Measurements from ENCODE around the gene SLC7A9. TPM values are rescaled to one million over a fixed set of nuclear protein-coding genes. Genes with fewer than 3 reads are reported as not detected.

SLC7A9 gene
- total and polyA plus RNA-seq, 2 donors (not counting 3 experiments of a cell fraction or from before 2014, with no cell fraction given), result 0.06 TPM; not detected in 1

DNA sequence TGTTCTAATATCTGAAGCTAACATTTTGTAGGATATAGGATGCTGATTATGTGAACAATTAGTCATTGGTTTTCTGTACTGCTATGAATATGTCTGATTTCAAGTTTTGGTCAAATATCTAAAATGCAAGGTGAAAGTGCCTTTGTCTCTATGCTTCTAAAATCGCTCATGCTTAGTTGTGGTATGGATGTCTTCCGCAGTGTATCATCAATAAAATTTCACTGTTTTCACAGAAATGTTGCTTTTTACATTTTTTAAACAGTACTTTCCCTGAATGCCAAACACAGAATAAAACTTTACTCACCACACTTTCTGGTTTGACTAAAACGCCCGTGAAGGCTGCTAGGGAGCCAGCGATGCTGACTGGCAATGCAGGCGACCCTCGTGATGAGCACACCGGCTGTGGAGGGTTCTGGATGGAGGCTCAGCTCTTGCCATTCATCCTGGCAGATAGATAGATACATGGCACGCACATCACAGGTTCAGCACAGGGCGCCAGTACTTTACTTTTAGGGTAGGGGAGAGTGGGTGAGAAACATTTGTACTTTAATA lies 40.1 kb downstream of the SLC7A9 start:
- Histone ChIP-seq H3K9me1 (replicated peaks; ENCODE audit: control insufficient read depth, extremely low read depth, insufficient read depth, low read length) (no peaks in the 10 kb centered on the region), H2AFZ (ENCODE audit: low read depth, low read length) (no peak overlapping the region), H3K36me3 (ENCODE audit: control insufficient read depth in 2 of 2, extremely low read depth in 1 of 2, insufficient read depth in 2 of 2, low read length in 2 of 2) (no peaks in the 10 kb centered on the region), H3K9me3 (replicated peaks; ENCODE audit: control insufficient read depth, insufficient read depth, low read length) (no peaks in the 10 kb centered on the region), H3K27me3 (ENCODE audit: control insufficient read depth in 2 of 2, insufficient read depth in 2 of 2, low read length in 2 of 2) (peaks cover 3% of the 10 kb centered on the region in 2 experiments), H3K27ac (ENCODE audit: insufficient read depth, low read depth, low read length) (no peak overlapping the region), H3K9ac (replicated peaks; ENCODE audit: extremely low read depth, insufficient read depth, low read length) (no peak overlapping the region), H3K4me1 (ENCODE audit: control insufficient read depth, extremely low read depth, insufficient read depth, low read length) (no peaks in the 10 kb centered on the region), H4K20me1 (replicated peaks; ENCODE audit: control insufficient read depth, extremely low read depth, insufficient read depth, low read length) (no peaks in the 10 kb centered on the region), H3K4me3 (replicated peaks in 1 of 3; ENCODE audit: insufficient read depth in 1 of 3, low read depth in 1 of 3, low read length in 3 of 3) (no peak overlapping the region), H3K4me2 (ENCODE audit: insufficient read depth, low read length) (no peak overlapping the region), H3K79me2 (ENCODE audit: control insufficient read depth, insufficient read depth, low read length) (no peaks in the 10 kb centered on the region)
- dilution Hi-C loops (cut with MboI; ENCODE audit: extremely low pct_ligation_motif_present, low sequenced_read_pairs) (no loop called here), intact Hi-C loops (cut with micrococcal nuclease) (no loop called here)
- ChIA-PET POLR2A (no interaction called here), CTCF (no interaction called here)
- TF ChIP-seq FOS (IDR thresholded peaks at IDR 0.05; ENCODE audit: borderline replicate concordance, insufficient read depth, low read length), result no peak
- TF ChIP-seq, protein P1, sequence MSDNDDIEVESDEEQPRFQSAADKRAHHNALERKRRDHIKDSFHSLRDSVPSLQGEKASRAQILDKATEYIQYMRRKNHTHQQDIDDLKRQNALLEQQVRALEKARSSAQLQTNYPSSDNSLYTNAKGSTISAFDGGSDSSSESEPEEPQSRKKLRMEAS (IDR thresholded peaks at IDR 0.05; ENCODE audit: insufficient read depth, insufficient read length), result no peak
- no peak for TF ChIP-seq JUN (IDR thresholded peaks at IDR 0.05; ENCODE audit: borderline replicate concordance, insufficient read depth, insufficient read length, low read depth)
- no peak for TF ChIP-seq GATA2 (IDR thresholded peaks at IDR 0.05; ENCODE audit: insufficient read depth, insufficient read length, low read depth, low read length)
- TF ChIP-seq, protein P2, sequence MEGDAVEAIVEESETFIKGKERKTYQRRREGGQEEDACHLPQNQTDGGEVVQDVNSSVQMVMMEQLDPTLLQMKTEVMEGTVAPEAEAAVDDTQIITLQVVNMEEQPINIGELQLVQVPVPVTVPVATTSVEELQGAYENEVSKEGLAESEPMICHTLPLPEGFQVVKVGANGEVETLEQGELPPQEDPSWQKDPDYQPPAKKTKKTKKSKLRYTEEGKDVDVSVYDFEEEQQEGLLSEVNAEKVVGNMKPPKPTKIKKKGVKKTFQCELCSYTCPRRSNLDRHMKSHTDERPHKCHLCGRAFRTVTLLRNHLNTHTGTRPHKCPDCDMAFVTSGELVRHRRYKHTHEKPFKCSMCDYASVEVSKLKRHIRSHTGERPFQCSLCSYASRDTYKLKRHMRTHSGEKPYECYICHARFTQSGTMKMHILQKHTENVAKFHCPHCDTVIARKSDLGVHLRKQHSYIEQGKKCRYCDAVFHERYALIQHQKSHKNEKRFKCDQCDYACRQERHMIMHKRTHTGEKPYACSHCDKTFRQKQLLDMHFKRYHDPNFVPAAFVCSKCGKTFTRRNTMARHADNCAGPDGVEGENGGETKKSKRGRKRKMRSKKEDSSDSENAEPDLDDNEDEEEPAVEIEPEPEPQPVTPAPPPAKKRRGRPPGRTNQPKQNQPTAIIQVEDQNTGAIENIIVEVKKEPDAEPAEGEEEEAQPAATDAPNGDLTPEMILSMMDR (IDR thresholded peaks at IDR 0.05; ENCODE audit: extremely low read depth in 1 of 2, insufficient read depth in 1 of 2, low read depth in 1 of 2, low read length in 2 of 2), result no peak
- no peak for TF ChIP-seq MYC (IDR thresholded peaks at IDR 0.05; ENCODE audit: low read depth, low read length)
- TF ChIP-seq POLR2A (IDR thresholded peaks at IDR 0.05; ENCODE audit: low read depth, low read length), result no peak
- no peak for TF ChIP-seq POLR2AphosphoS5 (IDR thresholded peaks at IDR 0.05; ENCODE audit: insufficient read depth, low read depth, low read length)
- TF ChIP-seq EZH2 (IDR thresholded peaks at IDR 0.05; ENCODE audit: borderline replicate concordance, low read depth, low read length, severe bottlenecking), result no peak
- FAIRE-seq (no peak), DNase-seq (ENCODE audit: low read depth, low spot score) (no peak)
- BruUV-seq (replicated peaks), result no TSS peak
